Keratinocyte (primary cell): ENCODE data around the gene FAHD1. TPM values are rescaled to one million over a fixed set of nuclear protein-coding genes. Genes with fewer than 3 reads are reported as not detected.

Source experiments
- DNase-seq: peaks from one replicate; pipeline ENCODE4 v3.0.0-alpha.2; 2011; ENCODE audit warnings: low read depth, missing footprints, low spot score
- FAIRE-seq: peaks from 2 replicates; lab custom pipeline; 2011; peaks lifted over from hg19 to GRCh38; lab: Jason Lieb, UNC
- H2AFZ ChIP-seq: 2 replicates; pipeline ENCODE4 v1.6.0; 2012; ENCODE audit warnings: low read length, control low read depth, inconsistent platforms; ENCODE audit not compliant: control insufficient read depth
- H3K27ac ChIP-seq: 2 replicates; pipeline ENCODE4 v1.5.1; 2011; ENCODE audit warnings: low read length; ENCODE audit not compliant: control insufficient read depth, insufficient read depth
- H3K27me3 ChIP-seq: 3 replicates; pipeline ENCODE4 v1.6.0; 2011; ENCODE audit warnings: low read length; ENCODE audit not compliant: control insufficient read depth, insufficient read depth; ENCODE audit errors: extremely low read depth
- H3K36me3 ChIP-seq, 2 experiments: 2 replicates in 1 of 2; 3 replicates in 1 of 2; pipeline ENCODE4 v1.5.1; 2011; ENCODE audit warnings: low read length in 2 of 2, mild to moderate bottlenecking in 1 of 2; ENCODE audit not compliant: control insufficient read depth in 2 of 2, insufficient read depth in 2 of 2; ENCODE audit errors: extremely low read depth in 1 of 2
- H3K4me1 ChIP-seq: 3 replicates; pipeline ENCODE4 v1.5.1; 2011; ENCODE audit warnings: low read length; ENCODE audit not compliant: control insufficient read depth, insufficient read depth; ENCODE audit errors: extremely low read depth
- H3K4me2 ChIP-seq: 3 replicates; pipeline ENCODE4 v1.6.0; 2011; ENCODE audit warnings: low read depth, low read length; ENCODE audit not compliant: control insufficient read depth, insufficient read depth; ENCODE audit errors: extremely low read depth
- H3K4me3 ChIP-seq, 3 experiments: fragments of 200-600 bp in 1 of 3; sonication (generic) in 1 of 3; 2 replicates in 2 of 3; 3 replicates in 1 of 3; pipeline ENCODE4 v1.5.1; 2011 to 2016; ENCODE audit warnings: low read length in 3 of 3, mild to moderate bottlenecking in 3 of 3, control low read depth in 2 of 3, inconsistent platforms in 1 of 3, low read depth in 1 of 3, mixed read lengths in 1 of 3, mixed run types in 1 of 3, moderate library complexity in 1 of 3; ENCODE audit not compliant: control insufficient read depth in 2 of 3, insufficient read depth in 2 of 3; ENCODE audit errors: extremely low read depth in 1 of 3
- H3K79me2 ChIP-seq: 2 replicates; pipeline ENCODE4 v1.6.0; 2012; ENCODE audit warnings: low read length; ENCODE audit not compliant: control insufficient read depth, insufficient read depth
- H3K9ac ChIP-seq: 3 replicates; pipeline ENCODE4 v1.6.0; 2011; ENCODE audit warnings: low read length; ENCODE audit not compliant: control insufficient read depth, insufficient read depth; ENCODE audit errors: extremely low read depth
- H3K9me1 ChIP-seq: 3 replicates; pipeline ENCODE4 v1.6.0; 2011; ENCODE audit warnings: low read length; ENCODE audit not compliant: control insufficient read depth, insufficient read depth; ENCODE audit errors: extremely low read depth
- H3K9me3 ChIP-seq: 2 replicates; pipeline ENCODE4 v1.5.1; 2012; ENCODE audit warnings: low read depth, low read length; ENCODE audit not compliant: control insufficient read depth
- H4K20me1 ChIP-seq: 3 replicates; pipeline ENCODE4 v1.6.0; 2011; ENCODE audit warnings: low read length; ENCODE audit not compliant: control insufficient read depth, insufficient read depth; ENCODE audit errors: extremely low read depth
- EZH2 ChIP-seq: IDR thresholded peaks from one replicate; pipeline ENCODE4 v1.6.1; 2012; ENCODE audit warnings: inconsistent platforms, mild to moderate bottlenecking, low read length, moderate library complexity
- dilution Hi-C: fragments of 300-500 bp; cut with MboI; formaldehyde crosslinking; loops from one replicate; pipeline ENCODE4 v1.7.0; 2020; ENCODE audit warnings: low sequenced_read_pairs; ENCODE audit not compliant: extremely low pct_ligation_motif_present
- polyA plus RNA-seq, 5 experiments: library from polyadenylated mRNA; depleted of rRNA in 3 of 5; stranded (reverse) in 3 of 5; stranded (forward) in 1 of 5; unstranded in 1 of 5; fragments of >200 nt; gene quantifications; 1 replicate in 1 of 5; 2 replicates in 3 of 5; 3 replicates in 1 of 5; pipeline versions ENCODE4 v1.2.1 to v1.2.3, GENCODE V29; 2011 to 2012; ENCODE audit warnings: missing spikeins in 2 of 5, low read depth in 1 of 5, low replicate concordance in 1 of 5
- TF ChIP-seq, protein P1 (sequence below), 3 experiments: IDR thresholded peaks in 1 of 3; conservative IDR thresholded peaks in 1 of 3; optimal IDR thresholded peaks in 1 of 3; 2 replicates in 2 of 3; 3 replicates in 1 of 3; pipeline versions ENCODE3 to v1.5.1; 2011; ENCODE audit warnings: low read length in 3 of 3, mild to moderate bottlenecking in 3 of 3, moderate library complexity in 2 of 3, control low read depth in 1 of 3, inconsistent platforms in 1 of 3; ENCODE audit not compliant: insufficient read depth in 2 of 3; ENCODE audit errors: extremely low read depth in 1 of 3

FAHD1 gene
- polyA plus RNA-seq, 1 donor (not counting 4 experiments of a cell fraction or from before 2014, with no cell fraction given), result 29.4 TPM

- no peak overlapping the region for H3K9ac ChIP-seq
- no peak overlapping the region for H2AFZ ChIP-seq
- no peak for DNase-seq
- no peak overlapping the region for H3K27ac ChIP-seq
- H3K36me3 ChIP-seq, result no peaks in the 10 kb centered on the region
- no peaks in the 10 kb centered on the region for H3K9me1 ChIP-seq
- peaks cover 10% of the 10 kb centered on the region for H3K27me3 ChIP-seq
- no peak for TF ChIP-seq EZH2
- TF ChIP-seq, protein P1, sequence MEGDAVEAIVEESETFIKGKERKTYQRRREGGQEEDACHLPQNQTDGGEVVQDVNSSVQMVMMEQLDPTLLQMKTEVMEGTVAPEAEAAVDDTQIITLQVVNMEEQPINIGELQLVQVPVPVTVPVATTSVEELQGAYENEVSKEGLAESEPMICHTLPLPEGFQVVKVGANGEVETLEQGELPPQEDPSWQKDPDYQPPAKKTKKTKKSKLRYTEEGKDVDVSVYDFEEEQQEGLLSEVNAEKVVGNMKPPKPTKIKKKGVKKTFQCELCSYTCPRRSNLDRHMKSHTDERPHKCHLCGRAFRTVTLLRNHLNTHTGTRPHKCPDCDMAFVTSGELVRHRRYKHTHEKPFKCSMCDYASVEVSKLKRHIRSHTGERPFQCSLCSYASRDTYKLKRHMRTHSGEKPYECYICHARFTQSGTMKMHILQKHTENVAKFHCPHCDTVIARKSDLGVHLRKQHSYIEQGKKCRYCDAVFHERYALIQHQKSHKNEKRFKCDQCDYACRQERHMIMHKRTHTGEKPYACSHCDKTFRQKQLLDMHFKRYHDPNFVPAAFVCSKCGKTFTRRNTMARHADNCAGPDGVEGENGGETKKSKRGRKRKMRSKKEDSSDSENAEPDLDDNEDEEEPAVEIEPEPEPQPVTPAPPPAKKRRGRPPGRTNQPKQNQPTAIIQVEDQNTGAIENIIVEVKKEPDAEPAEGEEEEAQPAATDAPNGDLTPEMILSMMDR (optimal IDR thresholded peaks at IDR 0.05 in 1 of 3, IDR thresholded peaks at IDR 0.05 in 1 of 3, conservative IDR thresholded peaks at IDR 0.05 in 1 of 3; ENCODE audit: extremely low read depth in 1 of 3, insufficient read depth in 2 of 3, low read length in 3 of 3), result peak in 2 of 3 experiments; percentile 27 to 43
- dilution Hi-C loops, result no loop called here
- H3K9me3 ChIP-seq, result no peaks in the 10 kb centered on the region
- H4K20me1 ChIP-seq, result no peaks in the 10 kb centered on the region
- no peaks in the 10 kb centered on the region for H3K4me1 ChIP-seq
- no peaks in the 10 kb centered on the region for H3K79me2 ChIP-seq
- H3K4me2 ChIP-seq, result no peak overlapping the region
- FAIRE-seq, result no peak
- no peak overlapping the region for H3K4me3 ChIP-seq
Observed at GRCh38 chr16:1863681-1864460, 36.9 kb downstream of the FAHD1 start.

GRCh38 chr16:1865902-1866690 is 39.1 kb downstream of the FAHD1 start:
- DNase-seq (no peak), FAIRE-seq (no peak)
- Histone ChIP-seq H3K79me2 (no peaks in the 10 kb centered on the region), H3K27me3 (no peaks in the 10 kb centered on the region), H3K9ac (no peak overlapping the region), H4K20me1 (no peaks in the 10 kb centered on the region), H3K4me1 (peaks cover 9% of the 10 kb centered on the region), H3K27ac (no peak overlapping the region), H3K9me1 (no peaks in the 10 kb centered on the region), H2AFZ (no peak overlapping the region), H3K36me3 (no peaks in the 10 kb centered on the region), H3K4me3 (no peak overlapping the region), H3K4me2 (no peak overlapping the region), H3K9me3 (no peaks in the 10 kb centered on the region)
- dilution Hi-C loops, result no loop called here
- TF ChIP-seq, protein P1 (optimal IDR thresholded peaks at IDR 0.05 in 1 of 3, IDR thresholded peaks at IDR 0.05 in 1 of 3, conservative IDR thresholded peaks at IDR 0.05 in 1 of 3; ENCODE audit: extremely low read depth in 1 of 3, insufficient read depth in 2 of 3, low read length in 3 of 3), result no peak
- no peak for TF ChIP-seq EZH2
